Cardiac fibroblast (primary cell): Measurements from ENCODE around the gene GPC6.

Source experiments
- DNase-seq, 2 donors: peaks; one replicate each; pipeline versions ENCODE4 v3.0.0 to v3.0.0-alpha.2; 2010; ENCODE audit warnings: low read depth in 2 of 2
- H3K4me3 ChIP-seq, 2 donors: replicated peaks in 1 of 2; 1 replicate in 1 of 2; 2 replicates in 1 of 2; pipeline ENCODE4 v1.5.1; 2011; ENCODE audit warnings: low read depth in 2 of 2, low read length in 2 of 2, mild to moderate bottlenecking in 2 of 2, moderate library complexity in 1 of 2
- CTCF ChIP-seq: IDR thresholded peaks from one replicate; pipeline ENCODE4 v1.5.1; 2011; ENCODE audit warnings: low read depth, mild to moderate bottlenecking, low read length, inconsistent platforms

Gene GPC6

GRCh38 chr13:94267581-94268366, 1041.2 kb downstream of the GPC6 start:
- DNase-seq, result no peak
- no peak for TF ChIP-seq CTCF
- H3K4me3 ChIP-seq, result no peak overlapping the region

DNA sequence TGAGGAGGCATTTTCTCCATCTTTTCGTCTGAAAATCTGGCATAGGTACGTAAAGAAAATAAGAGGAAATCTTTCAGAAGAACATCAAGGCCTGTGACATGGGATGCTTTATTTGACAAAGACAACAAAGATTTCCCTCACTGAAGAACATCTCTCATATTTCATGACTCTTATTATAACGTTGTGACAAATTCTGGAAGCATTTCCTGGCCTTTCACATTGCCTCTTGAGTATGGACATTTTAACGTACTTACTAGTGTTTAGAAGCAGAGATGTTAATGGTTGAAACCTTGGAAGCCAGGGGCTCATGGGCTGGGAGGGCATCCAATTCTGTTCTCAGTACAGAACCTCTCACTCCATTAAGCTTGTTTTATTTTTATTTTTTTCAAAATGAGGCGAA, 1042.1 kb downstream of the GPC6 start:
- TF ChIP-seq CTCF, result no peak
- peak in 1 of 2 donors; percentile 52 for DNase-seq
- H3K4me3 ChIP-seq, result no peak overlapping the region

DNA sequence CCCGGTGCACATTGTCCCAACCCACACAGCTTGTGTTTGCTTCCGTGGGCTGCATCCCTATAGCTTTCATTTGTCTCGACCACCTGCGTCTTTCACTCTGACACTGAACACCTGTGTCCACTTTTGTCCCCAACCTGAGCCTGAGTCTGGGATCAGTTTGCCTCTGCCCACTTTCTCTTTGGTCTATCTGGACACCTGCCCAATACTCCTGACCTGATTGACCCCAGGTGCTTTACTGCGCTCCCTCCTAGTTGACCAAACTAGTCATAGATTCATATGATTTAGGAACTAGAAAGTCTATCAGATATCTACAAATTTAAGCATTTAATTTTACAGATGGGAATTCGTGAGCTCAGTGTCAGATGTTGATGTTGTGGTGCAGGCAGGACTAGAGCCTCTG, 1043.0 kb downstream of the GPC6 start:
- H3K4me3 ChIP-seq, result no peak overlapping the region
- TF ChIP-seq CTCF, result no peak
- no peak for DNase-seq

- H3K4me3 ChIP-seq, result no peak overlapping the region
- peak in 1 of 2 donors; percentile 38 for DNase-seq
- no peak for TF ChIP-seq CTCF
These were observed 1043.9 kb downstream of the GPC6 start for GRCh38 chr13:94270556-94270955.

DNA sequence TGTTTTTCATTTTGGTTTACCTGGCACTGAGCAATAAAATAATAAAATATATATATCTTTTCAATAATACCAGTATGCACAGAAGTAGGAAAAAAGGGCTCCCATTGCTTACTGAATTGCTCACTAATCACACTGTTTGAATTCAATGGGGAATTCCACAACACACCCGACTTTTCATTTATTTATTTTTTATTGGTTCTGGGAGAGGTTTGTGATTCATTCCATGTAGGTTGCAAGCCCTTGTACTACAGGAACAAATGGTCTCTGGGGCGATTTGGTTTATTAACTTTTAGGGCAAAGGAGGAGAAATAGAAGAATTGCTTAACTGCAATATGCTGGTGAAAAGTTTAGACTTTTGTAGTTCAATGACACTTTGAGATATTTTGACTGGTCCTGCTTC, 1045.4 kb downstream of the GPC6 start:
- TF ChIP-seq CTCF, result no peak
- DNase-seq, result peak in 1 of 2 donors; percentile 24
- H3K4me3 ChIP-seq, result no peak overlapping the region

DNA sequence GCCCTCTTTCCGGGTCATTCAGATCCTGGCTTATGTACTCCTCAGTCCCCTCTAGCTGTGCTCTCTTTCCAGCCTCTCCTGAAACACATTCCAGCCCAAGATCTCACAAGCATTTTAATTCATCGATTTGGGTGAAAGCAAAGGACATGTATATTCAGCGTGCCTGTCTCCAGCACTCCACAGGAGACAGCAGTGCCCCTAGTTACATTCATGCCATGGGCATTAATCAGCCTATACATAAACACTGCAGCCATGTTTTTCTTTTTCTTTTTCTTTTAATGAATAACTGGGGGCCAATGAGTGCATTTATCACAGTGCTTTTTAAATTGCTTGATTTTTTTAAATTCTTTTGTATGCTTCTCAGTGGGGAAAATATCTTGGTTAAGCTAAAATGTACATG, 1053.7 kb downstream of the GPC6 start:
- peak in 1 of 2 donors; percentile 15 for DNase-seq
- TF ChIP-seq CTCF, result no peak
- H3K4me3 ChIP-seq, result no peak overlapping the region

- no peak for DNase-seq
- no peak overlapping the region for H3K4me3 ChIP-seq
- TF ChIP-seq CTCF, result no peak
These were observed 1054.2 kb downstream of the GPC6 start for GRCh38 chr13:94280845-94281244.
